HG03064 (cell line): ENCODE results near the gene EXO5.
"Not testable (repeated sequence)": the region's sequence is repeated elsewhere in the genome, so short reads cannot be mapped to it uniquely, and the experiment has no call there.

ENCODE experiments used
- ATAC-seq: cut with Tn5 transposase; IDR thresholded peaks from one replicate; pipeline ENCODE4 v1.9.1; 2021; ENCODE audit warnings: low read depth; ENCODE audit not compliant: unreplicated experiment

The EXO5 gene

DNA sequence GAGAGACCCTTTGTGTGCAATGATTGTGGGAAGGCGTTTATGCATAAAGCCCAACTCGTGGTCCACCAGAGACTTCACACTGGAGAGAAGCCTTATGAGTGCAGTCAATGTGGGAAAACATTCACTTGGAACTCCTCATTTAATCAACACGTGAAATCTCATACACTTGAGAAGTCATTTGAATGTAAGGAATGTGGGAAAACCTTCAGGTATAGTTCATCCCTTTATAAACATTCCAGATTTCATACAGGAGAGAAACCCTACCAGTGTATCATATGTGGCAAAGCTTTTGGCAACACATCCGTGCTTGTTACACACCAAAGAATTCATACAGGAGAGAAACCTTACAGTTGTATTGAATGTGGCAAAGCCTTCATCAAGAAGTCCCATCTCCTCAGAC, 38.4 kb downstream of the EXO5 start:
- ATAC-seq: no peak

- ATAC-seq: no peak
Measured at GRCh38 chr1:40553017-40553416, 44.5 kb downstream of the EXO5 start.

DNA sequence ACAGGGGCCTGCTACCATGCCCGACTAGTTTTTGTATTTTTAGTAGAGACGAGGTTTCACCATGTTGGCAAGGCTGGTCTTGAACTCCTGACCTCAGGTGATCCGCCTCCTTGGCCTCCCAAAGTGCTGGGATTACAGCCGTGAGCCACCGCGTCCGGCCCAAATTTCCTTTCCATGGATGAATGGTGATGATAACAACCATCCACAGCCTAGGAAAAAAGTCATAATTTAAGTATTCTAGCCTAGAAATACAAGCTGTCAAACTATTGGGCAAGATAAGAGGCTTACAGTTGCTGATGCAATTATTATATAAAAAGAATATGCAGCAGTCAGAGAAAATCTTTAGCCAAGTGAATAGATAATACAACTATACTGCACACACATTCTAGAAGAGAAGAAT, 46.2 kb downstream of the EXO5 start:
- ATAC-seq: not testable (repeated sequence)

DNA sequence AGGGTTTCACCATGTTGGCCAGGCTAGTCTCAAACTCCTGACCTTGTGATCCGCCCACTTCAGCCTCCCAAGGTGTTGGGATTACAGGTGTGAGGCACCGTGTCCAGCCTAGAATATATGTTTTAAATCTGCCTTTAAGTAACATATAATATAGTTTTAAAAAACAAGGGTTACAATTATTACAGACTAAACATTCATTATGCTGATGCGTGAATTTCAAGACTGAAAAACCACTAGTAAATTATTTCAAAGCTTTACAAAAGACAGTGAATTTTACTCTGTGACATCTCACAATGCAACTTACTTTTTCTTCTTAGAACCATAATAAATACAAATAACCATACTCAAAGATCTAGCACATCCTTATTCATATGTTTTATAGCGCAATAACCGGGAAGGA, 47.6 kb downstream of the EXO5 start:
- no peak for ATAC-seq

DNA sequence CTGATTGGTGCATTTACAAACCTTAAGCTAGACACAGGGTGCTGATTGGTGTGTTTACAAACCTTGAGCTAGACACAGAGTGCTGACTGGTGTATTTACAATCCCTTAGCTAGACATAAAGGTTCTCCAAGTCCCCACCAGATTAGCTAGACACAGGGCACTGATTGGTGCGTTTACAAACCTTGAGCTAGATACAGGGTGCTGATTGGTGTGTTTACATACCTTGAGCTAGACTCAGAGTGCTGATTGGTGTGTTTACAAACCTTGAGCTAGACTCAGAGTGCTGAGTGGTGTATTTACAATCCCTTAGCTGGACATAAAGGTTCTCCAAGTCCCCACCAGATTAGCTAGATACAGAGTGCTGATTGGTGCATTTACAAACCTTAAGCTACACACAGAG, 49.7 kb downstream of the EXO5 start:
- not testable (repeated sequence) for ATAC-seq

GRCh38 chr1:40562185-40562584, 53.6 kb downstream of the EXO5 start:
- no peak for ATAC-seq

DNA sequence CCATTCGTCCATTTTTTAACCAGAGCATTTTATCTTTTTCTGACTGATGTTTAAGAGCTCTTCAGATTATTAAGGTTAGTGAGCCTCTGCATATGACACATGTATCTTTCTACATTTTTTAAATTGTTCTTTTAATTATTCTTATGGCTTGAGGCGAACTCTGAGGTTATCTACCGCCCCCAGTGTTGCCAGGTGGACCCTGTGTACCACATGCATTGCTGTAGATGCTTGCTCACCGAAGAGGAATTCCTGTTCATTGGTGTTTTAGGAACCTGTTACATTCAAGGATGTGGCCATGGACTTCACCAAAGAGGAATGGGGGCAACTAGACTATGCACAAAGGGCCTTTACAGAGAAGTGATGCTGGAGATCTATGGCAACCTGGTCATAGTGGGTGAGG, 54.7 kb downstream of the EXO5 start:
- no peak for ATAC-seq

- no peak for ATAC-seq
Measured at GRCh38 chr1:40564506-40564905, 55.9 kb downstream of the EXO5 start.

DNA sequence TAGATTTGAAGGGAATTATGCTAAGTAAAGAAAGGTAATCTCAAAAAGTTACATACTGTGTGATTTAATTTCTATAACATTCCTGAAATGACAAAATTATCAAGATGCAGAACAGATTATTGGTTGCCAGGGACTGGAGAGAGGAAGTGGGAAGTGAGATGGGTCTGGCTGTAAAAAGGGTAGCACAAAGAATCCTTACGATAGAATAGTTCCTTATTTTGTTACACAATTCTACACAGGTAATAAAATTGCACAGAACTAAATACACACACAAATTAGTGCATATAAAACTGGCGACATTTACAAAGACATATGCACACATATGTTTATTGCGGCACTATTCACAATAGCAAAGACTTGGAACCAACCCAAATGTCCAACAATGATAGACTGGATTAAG, 56.3 kb downstream of the EXO5 start:
- ATAC-seq: no peak
